ENCODE results near the gene TSPAN33. TPM values are rescaled to one million over a fixed set of nuclear protein-coding genes. Genes with fewer than 3 reads are reported as not detected.

The TSPAN33 gene
- total RNA-seq, 1 donor from 2014 or later: 22.2 TPM

GRCh38 chr7:129136887-129137642, 7.4 kb upstream of the TSPAN33 start:
- H3K36me3 Mint-ChIP-seq (ENCODE audit: insufficient read depth): no peaks in the 10 kb centered on the region
- no peak for DNase-seq (ENCODE audit: low spot score, unreplicated experiment)
- no peaks in the 10 kb centered on the region for H3K9me3 Mint-ChIP-seq (ENCODE audit: low read depth)
- no peak overlapping the region for H3K4me3 Mint-ChIP-seq (ENCODE audit: low read depth)
- peaks cover 3% of the 10 kb centered on the region for H3K4me1 Mint-ChIP-seq (ENCODE audit: low read depth)
- peaks cover 10% of the 10 kb centered on the region for H3K27me3 Mint-ChIP-seq
- H3K27ac Mint-ChIP-seq: no peak overlapping the region
- TF ChIP-seq CTCF (IDR thresholded peaks at IDR 0.05; ENCODE audit: unreplicated experiment): no peak

GRCh38 chr7:129143724-129144094, 798 bp upstream of the TSPAN33 start:
- TF ChIP-seq CTCF (IDR thresholded peaks at IDR 0.05; ENCODE audit: unreplicated experiment): no peak

GRCh38 chr7:129144834-129145668, 544 bp downstream of the TSPAN33 start:
- Mint-ChIP-seq H3K9me3 (ENCODE audit: low read depth) (no peaks in the 10 kb centered on the region), H3K27me3 (peaks cover 41% of the 10 kb centered on the region), H3K4me3 (ENCODE audit: low read depth) (peak overlapping the region; percentile 75), H3K36me3 (ENCODE audit: insufficient read depth) (no peaks in the 10 kb centered on the region), H3K4me1 (ENCODE audit: low read depth) (peaks cover 6% of the 10 kb centered on the region), H3K27ac (no peak overlapping the region)
- TF ChIP-seq CTCF (IDR thresholded peaks at IDR 0.05; ENCODE audit: unreplicated experiment): peak; percentile 21
- DNase-seq (ENCODE audit: low spot score, unreplicated experiment): no peak

More at GRCh38 chr7:129143724-129144094, 798 bp upstream of the TSPAN33 start:
- Mint-ChIP-seq H3K4me1 (ENCODE audit: low read depth) (peaks cover 5% of the 10 kb centered on the region), H3K36me3 (ENCODE audit: insufficient read depth) (no peaks in the 10 kb centered on the region), H3K9me3 (ENCODE audit: low read depth) (no peaks in the 10 kb centered on the region), H3K27ac (no peak overlapping the region), H3K27me3 (peaks cover 41% of the 10 kb centered on the region), H3K4me3 (ENCODE audit: low read depth) (peak overlapping the region; percentile 66)
- no peak for DNase-seq (ENCODE audit: low spot score, unreplicated experiment)

GRCh38 chr7:129146237-129146979, 1.9 kb downstream of the TSPAN33 start:
- Mint-ChIP-seq H3K9me3 (ENCODE audit: low read depth) (no peaks in the 10 kb centered on the region), H3K4me1 (ENCODE audit: low read depth) (peaks cover 6% of the 10 kb centered on the region), H3K27me3 (peaks cover 38% of the 10 kb centered on the region), H3K27ac (no peak overlapping the region), H3K4me3 (ENCODE audit: low read depth) (peak overlapping the region; percentile 75), H3K36me3 (ENCODE audit: insufficient read depth) (no peaks in the 10 kb centered on the region)
- no peak for TF ChIP-seq CTCF (IDR thresholded peaks at IDR 0.05; ENCODE audit: unreplicated experiment)
- DNase-seq (ENCODE audit: low spot score, unreplicated experiment): no peak

- Mint-ChIP-seq H3K4me3 (ENCODE audit: low read depth) (no peak overlapping the region), H3K27ac (no peak overlapping the region), H3K36me3 (ENCODE audit: insufficient read depth) (no peaks in the 10 kb centered on the region), H3K9me3 (ENCODE audit: low read depth) (no peaks in the 10 kb centered on the region), H3K4me1 (ENCODE audit: low read depth) (peaks cover 6% of the 10 kb centered on the region), H3K27me3 (peaks cover 27% of the 10 kb centered on the region)
- DNase-seq (ENCODE audit: low spot score, unreplicated experiment): no peak
- no peak for TF ChIP-seq CTCF (IDR thresholded peaks at IDR 0.05; ENCODE audit: unreplicated experiment)
These were observed 3.2 kb downstream of the TSPAN33 start for GRCh38 chr7:129147731-129148130.
